Activated CD4-positive, alpha-beta memory T cell treated with anti-CD3 and anti-CD28 coated beads, Interleukin-2, amount 10 ng/mL, durations not matched to agents 7 days and 5 days (primary cell): ENCODE data around the gene ELP1. TPM values are rescaled to one million over a fixed set of nuclear protein-coding genes. Genes with fewer than 3 reads are reported as not detected.
"Not testable (repeated sequence)": the region's sequence is repeated elsewhere in the genome, so short reads cannot be mapped to it uniquely, and the experiment has no call there.

Experiments
- CTCF ChIA-PET: fragments of 350-600 bp; sonication (Branson Sonifier 250); formaldehyde crosslinking; loops from one replicate; lab custom pipeline; 2021; ENCODE audit warnings: antibody characterized with exemption, inconsistent platforms; lab: Charles Lee
- POLR2A ChIA-PET: fragments of 350-600 bp; sonication (Branson Sonifier 250); formaldehyde crosslinking; loops from one replicate; lab custom pipeline; 2021; ENCODE audit warnings: antibody characterized with exemption; lab: Charles Lee
- DNase-seq: peaks from one replicate; pipeline ENCODE4 v3.0.0-alpha.2; 2020
- H3K27ac Mint-ChIP-seq: one replicate; pipeline ENCODE4 v1.8.0; 2021; ENCODE audit warnings: mild to moderate bottlenecking, mixed read lengths
- H3K27me3 Mint-ChIP-seq: one replicate; pipeline ENCODE4 v1.8.0; 2021; ENCODE audit warnings: mixed read lengths
- H3K36me3 Mint-ChIP-seq: one replicate; pipeline ENCODE4 v1.8.0; 2021; ENCODE audit warnings: low read depth, mixed read lengths
- H3K4me1 Mint-ChIP-seq: one replicate; pipeline ENCODE4 v1.8.0; 2021; ENCODE audit warnings: mixed read lengths
- H3K4me3 Mint-ChIP-seq: one replicate; pipeline ENCODE4 v1.8.0; 2021; ENCODE audit warnings: mild to moderate bottlenecking, mixed read lengths
- H3K9me3 Mint-ChIP-seq: one replicate; pipeline ENCODE4 v1.8.0; 2021; ENCODE audit warnings: mixed read lengths
- total RNA-seq, 2 experiments: library from RNA; stranded (reverse); gene quantifications; one replicate each; pipeline ENCODE4 v1.2.3, GENCODE V29; 2021

Gene ELP1
- total RNA-seq, 2 experiments from 2014 or later: 19.9 to 21.6 TPM

- H3K4me3 Mint-ChIP-seq, H3K27ac Mint-ChIP-seq, POLR2A ChIA-PET, H3K4me1 Mint-ChIP-seq, H3K27me3 Mint-ChIP-seq, DNase-seq, H3K9me3 Mint-ChIP-seq: not testable (repeated sequence)
- H3K36me3 Mint-ChIP-seq: peaks cover 38% of the 10 kb centered on the region
- CTCF ChIA-PET: interaction anchor here (0.6 kb wide), 1 partner anchor 577 kb away, joined by 3 read pairs; no protein-coding TSS in a partner anchor
These were observed 47.2 kb downstream of the ELP1 start for GRCh38 chr9:108886594-108887271.

- no peak overlapping the region for H3K4me3 Mint-ChIP-seq
- H3K9me3 Mint-ChIP-seq: no peaks in the 10 kb centered on the region
- ChIA-PET POLR2A (no interaction called here), CTCF (interaction anchor here (0.6 to 1.8 kb wide), 2 partner anchors 68 to 578 kb away, joined by 3 to 5 read pairs; no protein-coding TSS in a partner anchor)
- no peaks in the 10 kb centered on the region for H3K27me3 Mint-ChIP-seq
- H3K4me1 Mint-ChIP-seq: peaks cover 6% of the 10 kb centered on the region
- H3K27ac Mint-ChIP-seq: no peak overlapping the region
- peak; percentile 18 for DNase-seq
- peaks cover 32% of the 10 kb centered on the region for H3K36me3 Mint-ChIP-seq
These were observed 48.1 kb downstream of the ELP1 start for GRCh38 chr9:108885643-108886348.

- Mint-ChIP-seq H3K9me3 (no peaks in the 10 kb centered on the region), H3K4me1 (peaks cover 6% of the 10 kb centered on the region), H3K27me3 (no peaks in the 10 kb centered on the region), H3K36me3 (peaks cover 30% of the 10 kb centered on the region), H3K27ac (no peak overlapping the region), H3K4me3 (no peak overlapping the region)
- CTCF ChIA-PET: interaction anchor here (1.8 kb wide), 1 partner anchor 69 kb away, joined by 5 read pairs; no protein-coding TSS in a partner anchor
- POLR2A ChIA-PET: interaction anchor here (0.6 kb wide), 1 partner anchor 13 kb away, joined by 3 read pairs; no protein-coding TSS in a partner anchor
- no peak for DNase-seq
These were observed 49.2 kb downstream of the ELP1 start for GRCh38 chr9:108884701-108885100.

GRCh38 chr9:108883085-108883484 lies 50.8 kb downstream of the ELP1 start:
- no peaks in the 10 kb centered on the region for H3K27me3 Mint-ChIP-seq
- peaks cover 6% of the 10 kb centered on the region for H3K4me1 Mint-ChIP-seq
- DNase-seq: no peak
- no peaks in the 10 kb centered on the region for H3K9me3 Mint-ChIP-seq
- CTCF ChIA-PET: no interaction called here
- H3K4me3 Mint-ChIP-seq: no peak overlapping the region
- peaks cover 38% of the 10 kb centered on the region for H3K36me3 Mint-ChIP-seq
- POLR2A ChIA-PET: no interaction called here
- H3K27ac Mint-ChIP-seq: no peak overlapping the region

- Mint-ChIP-seq H3K4me1 (peaks cover 6% of the 10 kb centered on the region), H3K27ac (no peak overlapping the region), H3K36me3 (peaks cover 46% of the 10 kb centered on the region), H3K27me3 (no peaks in the 10 kb centered on the region), H3K9me3 (no peaks in the 10 kb centered on the region), H3K4me3 (no peak overlapping the region)
- no peak for DNase-seq
- ChIA-PET CTCF (interaction anchor here (1.0 kb wide), 1 partner anchor 10 kb away, joined by 5 read pairs; no protein-coding TSS in a partner anchor), POLR2A (no interaction called here)
These were observed 51.7 kb downstream of the ELP1 start for GRCh38 chr9:108882052-108882888.

GRCh38 chr9:108880738-108881316 lies 53.1 kb downstream of the ELP1 start:
- CTCF ChIA-PET: no interaction called here
- H3K9me3 Mint-ChIP-seq: no peaks in the 10 kb centered on the region
- H3K4me1 Mint-ChIP-seq: peaks cover 2% of the 10 kb centered on the region
- no peak overlapping the region for H3K4me3 Mint-ChIP-seq
- peaks cover 47% of the 10 kb centered on the region for H3K36me3 Mint-ChIP-seq
- no peak for DNase-seq
- H3K27me3 Mint-ChIP-seq: no peaks in the 10 kb centered on the region
- H3K27ac Mint-ChIP-seq: no peak overlapping the region
- POLR2A ChIA-PET: no interaction called here

GRCh38 chr9:108877524-108877923 lies 56.4 kb downstream of the ELP1 start:
- ChIA-PET POLR2A (no interaction called here), CTCF (no interaction called here)
- H3K9me3 Mint-ChIP-seq: no peaks in the 10 kb centered on the region
- no peaks in the 10 kb centered on the region for H3K27me3 Mint-ChIP-seq
- H3K36me3 Mint-ChIP-seq: peaks cover 63% of the 10 kb centered on the region
- no peaks in the 10 kb centered on the region for H3K4me1 Mint-ChIP-seq
- H3K27ac Mint-ChIP-seq: no peak overlapping the region
- no peak overlapping the region for H3K4me3 Mint-ChIP-seq
- DNase-seq: no peak

GRCh38 chr9:108876425-108876824 lies 57.5 kb downstream of the ELP1 start:
- Mint-ChIP-seq H3K4me1 (no peaks in the 10 kb centered on the region), H3K27me3 (no peaks in the 10 kb centered on the region), H3K4me3 (no peak overlapping the region), H3K36me3 (peaks cover 66% of the 10 kb centered on the region), H3K9me3 (no peaks in the 10 kb centered on the region), H3K27ac (no peak overlapping the region)
- POLR2A ChIA-PET: no interaction called here
- no peak for DNase-seq
- CTCF ChIA-PET: interaction anchor here (0.7 kb wide), 1 partner anchor 14 kb away, joined by 3 read pairs; no protein-coding TSS in a partner anchor

GRCh38 chr9:108874058-108874788 lies 59.7 kb downstream of the ELP1 start:
- POLR2A ChIA-PET: no interaction called here
- Mint-ChIP-seq H3K4me3 (no peak overlapping the region), H3K9me3 (no peaks in the 10 kb centered on the region), H3K27me3 (no peaks in the 10 kb centered on the region), H3K4me1 (no peaks in the 10 kb centered on the region), H3K36me3 (peaks cover 68% of the 10 kb centered on the region), H3K27ac (no peak overlapping the region)
- DNase-seq: no peak
- CTCF ChIA-PET: no interaction called here

GRCh38 chr9:108869092-108869725 lies 64.7 kb downstream of the ELP1 start:
- Mint-ChIP-seq H3K27me3 (no peaks in the 10 kb centered on the region), H3K4me1 (no peaks in the 10 kb centered on the region), H3K9me3 (no peaks in the 10 kb centered on the region), H3K4me3 (no peak overlapping the region), H3K27ac (no peak overlapping the region), H3K36me3 (peaks cover 40% of the 10 kb centered on the region)
- no peak for DNase-seq
- POLR2A ChIA-PET: no interaction called here
- CTCF ChIA-PET: no interaction called here

- CTCF ChIA-PET: no interaction called here
- H3K4me1 Mint-ChIP-seq: no peaks in the 10 kb centered on the region
These were observed 66.1 kb downstream of the ELP1 start for GRCh38 chr9:108867829-108868228.

GRCh38 chr9:108867116-108867515 lies 66.8 kb downstream of the ELP1 start:
- DNase-seq: no peak
- Mint-ChIP-seq H3K9me3 (no peaks in the 10 kb centered on the region), H3K4me3 (no peak overlapping the region), H3K27me3 (no peaks in the 10 kb centered on the region), H3K27ac (no peak overlapping the region), H3K4me1 (no peaks in the 10 kb centered on the region), H3K36me3 (peaks cover 29% of the 10 kb centered on the region)
- POLR2A ChIA-PET: no interaction called here
- CTCF ChIA-PET: no interaction called here

More at GRCh38 chr9:108867829-108868228, 66.1 kb downstream of the ELP1 start:
- Mint-ChIP-seq H3K9me3 (no peaks in the 10 kb centered on the region), H3K4me3 (no peak overlapping the region), H3K27ac (no peak overlapping the region), H3K36me3 (peaks cover 33% of the 10 kb centered on the region), H3K27me3 (no peaks in the 10 kb centered on the region)
- DNase-seq: no peak
- POLR2A ChIA-PET: no interaction called here
